IMR-90 (cell line): ENCODE results near the gene BRINP1. TPM values are rescaled to one million over a fixed set of nuclear protein-coding genes. Genes with fewer than 3 reads are reported as not detected.

ENCODE experiments used
- ATAC-seq: fragments of 200-7000 bp; cut with Tn5 transposase; 2 replicates; pipeline ENCODE4 v1.9.1; 2020; ENCODE audit warnings: low read depth, mild to moderate bottlenecking, moderate library complexity
- BruUV-seq: library from RNA; stranded (reverse); fragments of 400-500 nt; replicated peaks from 2 replicates; lab custom pipeline; 2021; lab: Mats Ljungman, UMichigan
- CTCF ChIA-PET: fragments of 300-600 bp; formaldehyde crosslinking; extraction: SDS; loops from one replicate; lab custom pipeline; 2021; ENCODE audit warnings: antibody characterized with exemption; lab: Yijun Ruan, JAX
- POLR2A ChIA-PET: fragments of 300-600 bp; sonication (Branson Sonifier 250); formaldehyde crosslinking; loops from one replicate; lab custom pipeline; 2022; ENCODE audit warnings: antibody characterized with exemption; ENCODE audit not compliant: unreplicated experiment; lab: Charles Lee
- DNase-seq: peaks from one replicate; pipeline ENCODE4 v3.0.0; 2013
- H2AFZ ChIP-seq: replicated peaks from 2 replicates; pipeline ENCODE3; 2013; ENCODE audit warnings: low read length, mild to moderate bottlenecking; ENCODE audit not compliant: poor library complexity
- H2AK5ac ChIP-seq: 2 replicates; pipeline ENCODE4 v1.6.1; 2013; ENCODE audit warnings: low read depth, low read length, inconsistent platforms
- H2AK9ac ChIP-seq: replicated peaks from 2 replicates; pipeline ENCODE3; 2013; ENCODE audit warnings: mild to moderate bottlenecking, low read depth, low read length, moderate library complexity; ENCODE audit not compliant: poor library complexity
- H2BK120ac ChIP-seq: 2 replicates; pipeline ENCODE4 v1.6.1; 2013; ENCODE audit warnings: low read depth, low read length, inconsistent platforms
- H2BK15ac ChIP-seq: 3 replicates; pipeline ENCODE4 v1.6.1; 2013; ENCODE audit warnings: low read depth, low read length, inconsistent platforms
- H2BK20ac ChIP-seq: 2 replicates; pipeline ENCODE4 v1.6.1; 2013; ENCODE audit warnings: low read depth, mild to moderate bottlenecking, inconsistent platforms, low read length, moderate library complexity
- H2BK5ac ChIP-seq: 2 replicates; pipeline ENCODE4 v1.6.1; 2013; ENCODE audit warnings: mild to moderate bottlenecking, low read depth, low read length, inconsistent platforms; ENCODE audit not compliant: poor library complexity, severe bottlenecking
- H3K14ac ChIP-seq: replicated peaks from 2 replicates; pipeline ENCODE4 v1.6.1; 2013; ENCODE audit warnings: low read depth, low read length, inconsistent platforms
- H3K18ac ChIP-seq: 2 replicates; pipeline ENCODE4 v1.6.1; 2013; ENCODE audit warnings: low read depth, low read length, control low read depth
- H3K23ac ChIP-seq: 2 replicates; pipeline ENCODE4 v1.6.1; 2013; ENCODE audit warnings: low read depth, low read length, inconsistent platforms
- H3K27ac ChIP-seq: 2 replicates; pipeline ENCODE4 v1.5.1; 2013; ENCODE audit warnings: mild to moderate bottlenecking, control low read depth, low read length; ENCODE audit not compliant: insufficient read depth
- H3K27me3 ChIP-seq: 2 replicates; pipeline ENCODE4 v1.6.1; 2013; ENCODE audit warnings: low read length; ENCODE audit not compliant: control insufficient read depth, insufficient read depth
- H3K36me3 ChIP-seq: 2 replicates; pipeline ENCODE4 v1.6.1; 2013; ENCODE audit warnings: low read length, mixed read lengths; ENCODE audit not compliant: control insufficient read depth, insufficient read depth
- H3K4ac ChIP-seq: 2 replicates; pipeline ENCODE4 v1.6.1; 2013; ENCODE audit warnings: low read depth, low read length, inconsistent platforms
- H3K4me1 ChIP-seq: 2 replicates; pipeline ENCODE4 v1.6.1; 2013; ENCODE audit warnings: low read length, mixed read lengths; ENCODE audit not compliant: control insufficient read depth, insufficient read depth
- H3K4me2 ChIP-seq: 2 replicates; pipeline ENCODE4 v1.6.1; 2013; ENCODE audit warnings: low read depth, mild to moderate bottlenecking, control low read depth, low read length, moderate library complexity
- H3K4me3 ChIP-seq: 2 replicates; pipeline ENCODE4 v1.5.1; 2013; ENCODE audit warnings: low read depth, mild to moderate bottlenecking, control low read depth, low read length, moderate library complexity; ENCODE audit not compliant: insufficient read depth
- H3K56ac ChIP-seq: 2 replicates; pipeline ENCODE4 v1.6.1; 2013; ENCODE audit warnings: low read length, inconsistent platforms; ENCODE audit not compliant: insufficient read depth; ENCODE audit errors: extremely low read depth
- H3K79me1 ChIP-seq, 2 experiments: 2 replicates each; pipeline ENCODE4 v1.6.1; 2013; ENCODE audit warnings: low read length in 2 of 2, inconsistent platforms in 1 of 2, low read depth in 1 of 2
- H3K9ac ChIP-seq: 2 replicates; pipeline ENCODE4 v1.6.1; 2013; ENCODE audit warnings: low read depth, low read length, control low read depth
- H3K9me1 ChIP-seq: 2 replicates; pipeline ENCODE4 v1.6.1; 2013; ENCODE audit warnings: low read length, inconsistent platforms; ENCODE audit not compliant: insufficient read depth
- H3K9me3 ChIP-seq: 2 replicates; pipeline ENCODE4 v1.6.1; 2013; ENCODE audit warnings: low read length; ENCODE audit not compliant: control insufficient read depth, insufficient read depth
- H4K20me1 ChIP-seq: 2 replicates; pipeline ENCODE4 v1.6.1; 2013; ENCODE audit warnings: low read length, inconsistent platforms; ENCODE audit not compliant: insufficient read depth
- H4K5ac ChIP-seq: 2 replicates; pipeline ENCODE4 v1.6.1; 2013; ENCODE audit warnings: mild to moderate bottlenecking, low read depth, low read length, control low read depth
- H4K8ac ChIP-seq, 2 experiments: 2 replicates each; pipeline ENCODE4 v1.6.1; 2013; ENCODE audit warnings: low read depth in 2 of 2, low read length in 2 of 2, control low read depth in 1 of 2, inconsistent platforms in 1 of 2
- H4K91ac ChIP-seq: 2 replicates; pipeline ENCODE4 v1.6.1; 2013; ENCODE audit warnings: low read depth, low read length, inconsistent platforms; ENCODE audit not compliant: insufficient read depth
- BHLHE40 ChIP-seq: fragments of 150-350 bp; IDR thresholded peaks from 2 replicates; pipeline ENCODE4 v1.6.1; 2016; ENCODE audit warnings: mild to moderate bottlenecking, low read depth, low read length
- CEBPB ChIP-seq: IDR thresholded peaks from 2 replicates; pipeline ENCODE4 v1.6.1; 2012; ENCODE audit warnings: low read depth, low read length, improper control_type of control experiment
- CHD1 ChIP-seq: IDR thresholded peaks from 2 replicates; pipeline ENCODE4 v1.6.1; 2012; ENCODE audit warnings: low read depth, low read length, improper control_type of control experiment
- FOS ChIP-seq: fragments of 150-350 bp; IDR thresholded peaks from 2 replicates; pipeline ENCODE4 v1.6.1; 2016; ENCODE audit warnings: low read depth, low read length
- MAFK ChIP-seq: IDR thresholded peaks from 2 replicates; pipeline ENCODE4 v1.6.1; 2012; ENCODE audit warnings: low read depth, low read length, improper control_type of control experiment
- MAZ ChIP-seq: IDR thresholded peaks from 2 replicates; pipeline ENCODE4 v1.6.1; 2012; ENCODE audit warnings: low read depth, mild to moderate bottlenecking, low read length, improper control_type of control experiment, moderate library complexity, borderline replicate concordance
- MXI1 ChIP-seq: IDR thresholded peaks from 2 replicates; pipeline ENCODE4 v1.6.1; 2012; ENCODE audit warnings: low read depth, mild to moderate bottlenecking, low read length, moderate library complexity, borderline replicate concordance
- NFE2L2 ChIP-seq: fragments of 150-350 bp; IDR thresholded peaks from 2 replicates; pipeline ENCODE4 v1.6.1; 2016; ENCODE audit warnings: low read depth, mild to moderate bottlenecking, low read length
- POLR2A ChIP-seq: IDR thresholded peaks from 2 replicates; pipeline ENCODE4 v1.6.1; 2012; ENCODE audit warnings: mild to moderate bottlenecking, low read depth, low read length
- RAD21 ChIP-seq: IDR thresholded peaks from 2 replicates; pipeline ENCODE4 v1.6.1; 2012; ENCODE audit warnings: low read length, improper control_type of control experiment
- RCOR1 ChIP-seq: IDR thresholded peaks from 2 replicates; pipeline ENCODE4 v1.6.1; 2012; ENCODE audit warnings: mild to moderate bottlenecking, low read length, improper control_type of control experiment; ENCODE audit not compliant: insufficient replicate concordance
- RFX5 ChIP-seq: IDR thresholded peaks from 2 replicates; pipeline ENCODE4 v1.8.0; 2012; ENCODE audit warnings: low read depth, mild to moderate bottlenecking, low read length, moderate library complexity
- SMC3 ChIP-seq: fragments of 150-350 bp; IDR thresholded peaks from 2 replicates; pipeline ENCODE4 v1.6.1; 2016; ENCODE audit warnings: low read depth, mild to moderate bottlenecking, antibody characterized with exemption, low read length, moderate library complexity
- WGBS, 2 experiments: methylation state at CpG; one replicate each; pipeline versions ENCODE4 v1.1.5 to v1.1.7; 2013; ENCODE audit warnings: missing lambda C conversion rate in 2 of 2; ENCODE audit not compliant: insufficient read length in 1 of 2; ENCODE audit errors: extremely low coverage in 2 of 2; 5-methylcytosine and 5-hydroxymethylcytosine counted together
- dilution Hi-C: fragments of 300-500 bp; cut with HindIII; formaldehyde crosslinking; loops from one replicate; pipeline ENCODE4 v1.14.3; 2018; ENCODE audit warnings: low sequenced_read_pairs; ENCODE audit not compliant: unreplicated experiment
- in situ Hi-C: fragments of 300-500 bp; cut with MboI; formaldehyde crosslinking; loops from 3 replicates; pipeline ENCODE4 v1.14.3; 2019; ENCODE audit warnings: low sequenced_read_pairs, inconsistent platforms, mixed read lengths
- intact Hi-C: fragments of 100-400 bp; cut with micrococcal nuclease; formaldehyde crosslinking; loops from 2 replicates; pipeline ENCODE4 v1.10.0; 2022
- polyA plus RNA-seq, 3 experiments: library from polyadenylated mRNA; depleted of rRNA; stranded (reverse); fragments of >200 nt; gene quantifications; 2 replicates each; pipeline ENCODE4 v1.2.3, GENCODE V29; 2012; ENCODE audit warnings: low replicate concordance in 1 of 3
- total RNA-seq: library from RNA; depleted of rRNA; stranded (reverse); fragments of >200 nt; gene quantifications from 2 replicates; pipeline ENCODE4 v1.2.3, GENCODE V29; 2012
- TF ChIP-seq, protein P1 (sequence below): fragments of 150-350 bp; IDR thresholded peaks from 2 replicates; pipeline ENCODE4 v1.6.1; 2016; ENCODE audit warnings: low read depth, mild to moderate bottlenecking, low read length, moderate library complexity, borderline replicate concordance
- TF ChIP-seq, protein P2 (sequence below): fragments of 150-350 bp; IDR thresholded peaks from 2 replicates; pipeline ENCODE4 v1.6.1; 2017; ENCODE audit warnings: mild to moderate bottlenecking, antibody characterized with exemption, low read length, low read depth

The BRINP1 gene
- total and polyA plus RNA-seq, 2 of the 4 experiments (the other 2 are of a cell fraction) = under 0.01 TPM; not detected in 1

DNA sequence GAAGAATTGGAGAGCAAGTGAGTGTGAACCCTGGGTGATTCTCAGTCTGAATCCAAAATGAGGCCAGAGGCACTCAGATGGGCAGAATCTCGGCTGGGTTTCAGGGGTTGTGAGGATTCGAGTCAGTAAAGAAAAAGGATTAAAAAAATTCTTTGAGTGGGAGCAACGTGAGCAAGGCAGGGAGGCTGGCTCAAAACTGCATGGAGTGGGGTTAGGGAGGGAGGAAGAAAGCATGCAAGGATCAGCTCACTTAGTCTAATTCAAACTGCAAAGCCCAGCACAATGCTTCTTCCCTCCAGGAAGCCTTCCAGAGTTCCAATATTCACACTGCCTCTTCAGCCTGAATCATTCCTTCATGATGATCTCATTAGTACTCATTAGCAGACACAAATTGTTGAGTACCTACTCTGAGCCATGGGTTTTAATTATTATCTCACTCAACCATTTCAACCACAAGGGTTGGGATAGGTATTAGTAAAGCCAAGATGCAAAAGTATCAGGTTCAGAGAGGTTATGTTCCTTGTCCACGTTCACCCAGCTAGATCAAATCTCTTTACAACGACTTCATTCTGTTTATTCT, 95.8 kb downstream of the BRINP1 start:
- no peaks in the 10 kb centered on the region for H4K20me1 ChIP-seq
- dilution Hi-C loops (no loop called here), intact Hi-C loops (no loop called here), in situ Hi-C loops (no loop called here)
- BruUV-seq = no TSS peak
- no peak overlapping the region for H2AK5ac ChIP-seq
- no peak overlapping the region for H4K8ac ChIP-seq
- H3K27me3 ChIP-seq = no peaks in the 10 kb centered on the region
- H2AK9ac ChIP-seq = no peak overlapping the region
- H2BK120ac ChIP-seq = no peak overlapping the region
- H2BK15ac ChIP-seq = no peak overlapping the region
- H2AFZ ChIP-seq = no peak overlapping the region
- H2BK20ac ChIP-seq = no peak overlapping the region
- no peak overlapping the region for H3K4ac ChIP-seq
- H4K5ac ChIP-seq = no peak overlapping the region
- no peak overlapping the region for H3K14ac ChIP-seq
- no peaks in the 10 kb centered on the region for H3K9me1 ChIP-seq
- no peak for ATAC-seq
- TF ChIP-seq RFX5 (no peak), RAD21 (no peak), MXI1 (no peak), CHD1 (no peak), NFE2L2 (no peak), CEBPB (no peak), FOS (no peak), MAZ (no peak), SMC3 (no peak), RCOR1 (no peak), BHLHE40 (no peak), MAFK (no peak), POLR2A (no peak)
- TF ChIP-seq, protein P1, sequence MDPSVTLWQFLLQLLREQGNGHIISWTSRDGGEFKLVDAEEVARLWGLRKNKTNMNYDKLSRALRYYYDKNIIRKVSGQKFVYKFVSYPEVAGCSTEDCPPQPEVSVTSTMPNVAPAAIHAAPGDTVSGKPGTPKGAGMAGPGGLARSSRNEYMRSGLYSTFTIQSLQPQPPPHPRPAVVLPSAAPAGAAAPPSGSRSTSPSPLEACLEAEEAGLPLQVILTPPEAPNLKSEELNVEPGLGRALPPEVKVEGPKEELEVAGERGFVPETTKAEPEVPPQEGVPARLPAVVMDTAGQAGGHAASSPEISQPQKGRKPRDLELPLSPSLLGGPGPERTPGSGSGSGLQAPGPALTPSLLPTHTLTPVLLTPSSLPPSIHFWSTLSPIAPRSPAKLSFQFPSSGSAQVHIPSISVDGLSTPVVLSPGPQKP = no peak
- TF ChIP-seq, protein P2, sequence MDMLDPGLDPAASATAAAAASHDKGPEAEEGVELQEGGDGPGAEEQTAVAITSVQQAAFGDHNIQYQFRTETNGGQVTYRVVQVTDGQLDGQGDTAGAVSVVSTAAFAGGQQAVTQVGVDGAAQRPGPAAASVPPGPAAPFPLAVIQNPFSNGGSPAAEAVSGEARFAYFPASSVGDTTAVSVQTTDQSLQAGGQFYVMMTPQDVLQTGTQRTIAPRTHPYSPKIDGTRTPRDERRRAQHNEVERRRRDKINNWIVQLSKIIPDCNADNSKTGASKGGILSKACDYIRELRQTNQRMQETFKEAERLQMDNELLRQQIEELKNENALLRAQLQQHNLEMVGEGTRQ = no peak
- H3K36me3 ChIP-seq = no peaks in the 10 kb centered on the region
- H3K18ac ChIP-seq = no peak overlapping the region
- DNase-seq = no peak
- POLR2A ChIA-PET = no interaction called here
- H4K91ac ChIP-seq = no peak overlapping the region
- no peaks in the 10 kb centered on the region for H3K79me1 ChIP-seq
- no peak overlapping the region for H3K27ac ChIP-seq
- H3K4me2 ChIP-seq = no peak overlapping the region
- no peak overlapping the region for H3K9ac ChIP-seq
- H3K56ac ChIP-seq = no peak overlapping the region
- no peak overlapping the region for H3K23ac ChIP-seq
- CTCF ChIA-PET = no interaction called here
- H3K4me3 ChIP-seq = no peak overlapping the region
- H2BK5ac ChIP-seq = no peak overlapping the region
- no peaks in the 10 kb centered on the region for H3K4me1 ChIP-seq
- peaks cover 8% of the 10 kb centered on the region for H3K9me3 ChIP-seq
- WGBS, 2 experiments = no CpG with 5 or more reads among the region's 5 CpGs
